Liver (tissue), 9 donors: ENCODE measurements around the gene ZNF366. TPM values are rescaled to one million over a fixed set of nuclear protein-coding genes. Genes with fewer than 3 reads are reported as not detected.

ENCODE experiments used
- DNase-seq: peaks from one replicate; pipeline ENCODE4 v3.0.0-alpha.2; 2017; ENCODE audit warnings: low spot score
- H3K27ac ChIP-seq, 2 donors: one replicate each; pipeline ENCODE4 v1.7.0; 2013; ENCODE audit warnings: inconsistent platforms in 2 of 2, low read length in 2 of 2, control low read depth in 1 of 2, low read depth in 1 of 2, mild to moderate bottlenecking in 1 of 2
- H3K27me3 ChIP-seq, 4 donors: one replicate each; pipeline versions ENCODE4 v1.6.1 to v1.7.0; 2013; ENCODE audit warnings: low read length in 3 of 4, inconsistent platforms in 1 of 4, mild to moderate bottlenecking in 1 of 4, moderate library complexity in 1 of 4; ENCODE audit not compliant: control insufficient read depth in 4 of 4, insufficient read depth in 4 of 4
- H3K36me3 ChIP-seq, 4 donors: one replicate each; pipeline versions ENCODE4 v1.6.1 to v1.7.0; 2013; ENCODE audit warnings: low read length in 3 of 4, mild to moderate bottlenecking in 3 of 4, low read depth in 1 of 4, moderate library complexity in 1 of 4; ENCODE audit not compliant: control insufficient read depth in 4 of 4, insufficient read depth in 3 of 4
- H3K4me1 ChIP-seq, 4 donors: one replicate each; pipeline versions ENCODE4 v1.6.1 to v1.7.0; 2013; ENCODE audit warnings: low read length in 3 of 4, mild to moderate bottlenecking in 3 of 4, moderate library complexity in 1 of 4; ENCODE audit not compliant: control insufficient read depth in 4 of 4, insufficient read depth in 4 of 4
- H3K4me3 ChIP-seq, 3 donors: one replicate each; pipeline versions ENCODE4 v1.6.1 to v1.7.0; 2013; ENCODE audit warnings: low read length in 3 of 3, control low read depth in 1 of 3, low read depth in 1 of 3, mild to moderate bottlenecking in 1 of 3
- H3K9ac ChIP-seq, 2 donors: one replicate each; pipeline ENCODE4 v1.7.0; 2013; ENCODE audit warnings: low read length in 2 of 2, mild to moderate bottlenecking in 2 of 2, moderate library complexity in 2 of 2, control low read depth in 1 of 2, low read depth in 1 of 2
- H3K9me3 ChIP-seq, 4 donors: one replicate each; pipeline versions ENCODE4 v1.6.1 to v1.7.0; 2013; ENCODE audit warnings: low read length in 3 of 4; ENCODE audit not compliant: control insufficient read depth in 4 of 4
- EGR1 ChIP-seq, 2 donors: IDR thresholded peaks; 2 replicates each; pipeline ENCODE4 v1.6.1; 2016 to 2018; ENCODE audit warnings: antibody characterized with exemption in 2 of 2, low read depth in 2 of 2
- FOXA1 ChIP-seq: IDR thresholded peaks from 2 replicates; pipeline ENCODE4 v1.6.1; 2016; ENCODE audit warnings: antibody characterized with exemption
- FOXA2 ChIP-seq: IDR thresholded peaks from 2 replicates; pipeline ENCODE4 v1.6.1; 2016; ENCODE audit warnings: antibody characterized with exemption
- GABPA ChIP-seq, 2 donors: IDR thresholded peaks in 1 of 2; conservative IDR thresholded peaks in 1 of 2; 2 replicates each; pipeline ENCODE4 v1.6.1; 2016; ENCODE audit warnings: antibody characterized with exemption in 2 of 2, mild to moderate bottlenecking in 1 of 2, moderate library complexity in 1 of 2
- HNF4A ChIP-seq, 2 donors: conservative IDR thresholded peaks; 2 replicates each; pipeline ENCODE4 v1.6.1; 2016; ENCODE audit warnings: antibody characterized with exemption in 2 of 2, mild to moderate bottlenecking in 2 of 2
- HNF4G ChIP-seq: IDR thresholded peaks from 2 replicates; pipeline ENCODE4 v1.6.1; 2016; ENCODE audit warnings: antibody characterized with exemption
- JUND ChIP-seq, 2 donors: IDR thresholded peaks; 2 replicates each; pipeline ENCODE4 v1.6.1; 2016; ENCODE audit warnings: antibody characterized with exemption in 2 of 2
- MAX ChIP-seq: IDR thresholded peaks from 2 replicates; pipeline ENCODE4 v1.6.1; 2016; ENCODE audit warnings: antibody characterized with exemption
- NR2F2 ChIP-seq: IDR thresholded peaks from 2 replicates; pipeline ENCODE4 v1.6.1; 2016; ENCODE audit warnings: antibody characterized with exemption
- RAD21 ChIP-seq, 2 donors: IDR thresholded peaks; 2 replicates each; pipeline ENCODE4 v1.6.1; 2016; ENCODE audit warnings: antibody characterized with exemption in 2 of 2, mild to moderate bottlenecking in 2 of 2
- RXRA ChIP-seq, 2 donors: IDR thresholded peaks; 2 replicates each; pipeline ENCODE4 v1.6.1; 2017 to 2018; ENCODE audit warnings: antibody characterized with exemption in 2 of 2, mild to moderate bottlenecking in 1 of 2
- SP1 ChIP-seq: IDR thresholded peaks from 2 replicates; pipeline ENCODE4 v1.6.1; 2018; ENCODE audit warnings: antibody characterized with exemption, mild to moderate bottlenecking
- TAF1 ChIP-seq: conservative IDR thresholded peaks from 2 replicates; pipeline ENCODE4 v1.6.1; 2016; ENCODE audit warnings: antibody characterized with exemption, mild to moderate bottlenecking
- YY1 ChIP-seq: IDR thresholded peaks from 2 replicates; pipeline ENCODE4 v1.6.1; 2016; ENCODE audit warnings: antibody characterized with exemption, mild to moderate bottlenecking
- ZBTB33 ChIP-seq: IDR thresholded peaks from 2 replicates; pipeline ENCODE4 v1.6.1; 2016; ENCODE audit warnings: antibody characterized with exemption
- WGBS: extraction: QIAGEN DNeasy Blood & Tissue Kit; methylation state at CpG from one replicate; pipeline ENCODE4 v1.1.7; 2013; 5-methylcytosine and 5-hydroxymethylcytosine counted together
- polyA plus RNA-seq, 2 donors: library from polyadenylated mRNA; stranded (reverse) in 1 of 2; unstranded in 1 of 2; fragments of 200-250 nt in 1 of 2; fragments of >200 nt in 1 of 2; fragmentation: Nextera tagmentation in 1 of 2; extraction: Ambion mirVana in 1 of 2; gene quantifications; one replicate each; pipeline versions ENCODE4 v1.2.1 to v1.2.3, GENCODE V29; 2013 to 2015
- total RNA-seq, 2 donors: library from RNA; depleted of rRNA; stranded (reverse); fragments of >200 nt; gene quantifications; one replicate each; pipeline ENCODE4 v1.2.3, GENCODE V29; 2014
- TF ChIP-seq, protein P1 (sequence below): fragments of 150-350 bp; IDR thresholded peaks from 2 replicates; pipeline ENCODE4 v1.5.1; 2017; ENCODE audit warnings: improper control_type of control experiment, low read depth, low read length; ENCODE audit not compliant: missing input control
- TF ChIP-seq, protein P2 (sequence below): IDR thresholded peaks from 2 replicates; pipeline ENCODE4 v1.6.1; 2016; ENCODE audit warnings: antibody characterized with exemption
- TF ChIP-seq, protein P3 (sequence below): IDR thresholded peaks from 2 replicates; pipeline ENCODE4 v1.6.1; 2016; ENCODE audit warnings: antibody characterized with exemption, mild to moderate bottlenecking
- donor health status: healthy.
- donor health status: healthy.
- donor health status: healthy.
- donor health status: healthy.
- donor health status: healthy.

The ZNF366 gene
- total and polyA plus RNA-seq, 4 donors, result 0.71 to 1.0 (median 0.75) TPM

DNA sequence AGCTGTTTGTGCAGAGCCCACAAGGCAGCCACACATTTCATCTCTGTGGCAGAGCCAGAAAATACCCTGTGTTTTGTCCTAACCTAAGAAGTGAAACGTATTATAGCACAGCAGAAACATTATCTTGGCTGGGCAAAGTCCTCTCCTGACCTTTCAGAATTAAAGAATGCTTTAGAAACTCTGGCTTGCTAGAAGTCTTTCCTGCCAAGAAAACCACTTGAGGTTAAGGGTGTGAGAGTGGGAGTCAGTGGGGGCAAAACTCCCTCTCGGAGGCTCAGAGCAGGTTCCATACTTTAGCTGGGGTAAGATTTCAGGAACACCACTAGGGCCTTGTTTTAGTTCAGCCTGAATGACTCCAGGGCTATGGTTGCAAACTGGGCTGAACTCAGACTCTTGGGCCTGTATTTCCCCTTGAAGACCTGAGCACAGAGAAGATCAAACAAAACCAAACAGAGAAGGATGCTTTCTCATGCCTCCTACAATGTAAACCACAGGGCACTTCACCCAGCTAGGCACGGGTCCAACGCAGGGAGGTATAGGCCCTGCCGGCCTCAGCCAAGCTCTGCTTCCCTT, 48.0 kb downstream of the ZNF366 start:
- no peak for DNase-seq
- no peaks in the 10 kb centered on the region for H3K27me3 ChIP-seq
- no peak for TF ChIP-seq NR2F2
- TF ChIP-seq EGR1 (IDR thresholded peaks at IDR 0.05; ENCODE audit: low read depth in 2 of 2), result no peak
- no peak for TF ChIP-seq HNF4G
- TF ChIP-seq, protein P1, sequence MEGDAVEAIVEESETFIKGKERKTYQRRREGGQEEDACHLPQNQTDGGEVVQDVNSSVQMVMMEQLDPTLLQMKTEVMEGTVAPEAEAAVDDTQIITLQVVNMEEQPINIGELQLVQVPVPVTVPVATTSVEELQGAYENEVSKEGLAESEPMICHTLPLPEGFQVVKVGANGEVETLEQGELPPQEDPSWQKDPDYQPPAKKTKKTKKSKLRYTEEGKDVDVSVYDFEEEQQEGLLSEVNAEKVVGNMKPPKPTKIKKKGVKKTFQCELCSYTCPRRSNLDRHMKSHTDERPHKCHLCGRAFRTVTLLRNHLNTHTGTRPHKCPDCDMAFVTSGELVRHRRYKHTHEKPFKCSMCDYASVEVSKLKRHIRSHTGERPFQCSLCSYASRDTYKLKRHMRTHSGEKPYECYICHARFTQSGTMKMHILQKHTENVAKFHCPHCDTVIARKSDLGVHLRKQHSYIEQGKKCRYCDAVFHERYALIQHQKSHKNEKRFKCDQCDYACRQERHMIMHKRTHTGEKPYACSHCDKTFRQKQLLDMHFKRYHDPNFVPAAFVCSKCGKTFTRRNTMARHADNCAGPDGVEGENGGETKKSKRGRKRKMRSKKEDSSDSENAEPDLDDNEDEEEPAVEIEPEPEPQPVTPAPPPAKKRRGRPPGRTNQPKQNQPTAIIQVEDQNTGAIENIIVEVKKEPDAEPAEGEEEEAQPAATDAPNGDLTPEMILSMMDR, result no peak
- TF ChIP-seq HNF4A (conservative IDR thresholded peaks at IDR 0.05), result no peak
- TF ChIP-seq YY1, result no peak
- TF ChIP-seq SP1, result no peak
- TF ChIP-seq, protein P2, sequence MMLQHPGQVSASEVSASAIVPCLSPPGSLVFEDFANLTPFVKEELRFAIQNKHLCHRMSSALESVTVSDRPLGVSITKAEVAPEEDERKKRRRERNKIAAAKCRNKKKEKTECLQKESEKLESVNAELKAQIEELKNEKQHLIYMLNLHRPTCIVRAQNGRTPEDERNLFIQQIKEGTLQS, result no peak
- TF ChIP-seq FOXA2, result no peak
- TF ChIP-seq FOXA1, result no peak
- no peak for TF ChIP-seq RAD21 (IDR thresholded peaks at IDR 0.05)
- TF ChIP-seq JUND (IDR thresholded peaks at IDR 0.05), result no peak
- TF ChIP-seq ZBTB33, result no peak
- H3K4me3 ChIP-seq, result no peak overlapping the region
- H3K36me3 ChIP-seq, result no peaks in the 10 kb centered on the region
- H3K9me3 ChIP-seq, result no peaks in the 10 kb centered on the region
- 74% methylated on average over 5 of the region's 5 CpGs for WGBS
- H3K9ac ChIP-seq, result no peak overlapping the region
- H3K4me1 ChIP-seq, result no peaks in the 10 kb centered on the region
- H3K27ac ChIP-seq, result no peak overlapping the region

DNA sequence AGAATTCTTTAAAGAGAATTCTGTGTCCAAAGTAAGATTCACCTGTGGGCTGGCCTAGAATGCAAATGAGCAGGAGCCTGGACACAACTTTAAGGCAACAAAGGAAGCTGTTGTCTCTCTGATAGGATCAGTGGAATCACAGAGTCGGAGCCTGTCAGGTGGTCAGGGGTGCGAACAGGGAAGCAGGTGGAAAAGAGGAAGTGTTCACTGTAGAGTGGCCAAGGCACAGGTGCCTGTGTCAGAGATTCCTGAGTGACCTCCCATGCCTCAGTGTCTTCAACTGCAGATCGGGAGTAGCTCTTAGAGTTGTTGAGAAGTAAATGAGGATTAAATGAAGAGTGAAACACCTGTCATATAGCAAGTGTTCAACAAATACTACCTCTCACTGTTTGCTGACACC, 48.8 kb downstream of the ZNF366 start:
- Histone ChIP-seq H3K9ac (no peak overlapping the region), H3K27me3 (no peaks in the 10 kb centered on the region), H3K9me3 (no peaks in the 10 kb centered on the region), H3K36me3 (no peaks in the 10 kb centered on the region), H3K4me3 (no peak overlapping the region), H3K4me1 (peaks cover 0 to under 1% (median 0%) of the 10 kb centered on the region in 4 donors), H3K27ac (no peak overlapping the region)
- no peak for DNase-seq
- no peak for TF ChIP-seq MAX
- no peak for TF ChIP-seq HNF4G
- TF ChIP-seq HNF4A (conservative IDR thresholded peaks at IDR 0.05), result no peak
- TF ChIP-seq FOXA1, result no peak
- TF ChIP-seq, protein P2, result no peak
- TF ChIP-seq, protein P3, sequence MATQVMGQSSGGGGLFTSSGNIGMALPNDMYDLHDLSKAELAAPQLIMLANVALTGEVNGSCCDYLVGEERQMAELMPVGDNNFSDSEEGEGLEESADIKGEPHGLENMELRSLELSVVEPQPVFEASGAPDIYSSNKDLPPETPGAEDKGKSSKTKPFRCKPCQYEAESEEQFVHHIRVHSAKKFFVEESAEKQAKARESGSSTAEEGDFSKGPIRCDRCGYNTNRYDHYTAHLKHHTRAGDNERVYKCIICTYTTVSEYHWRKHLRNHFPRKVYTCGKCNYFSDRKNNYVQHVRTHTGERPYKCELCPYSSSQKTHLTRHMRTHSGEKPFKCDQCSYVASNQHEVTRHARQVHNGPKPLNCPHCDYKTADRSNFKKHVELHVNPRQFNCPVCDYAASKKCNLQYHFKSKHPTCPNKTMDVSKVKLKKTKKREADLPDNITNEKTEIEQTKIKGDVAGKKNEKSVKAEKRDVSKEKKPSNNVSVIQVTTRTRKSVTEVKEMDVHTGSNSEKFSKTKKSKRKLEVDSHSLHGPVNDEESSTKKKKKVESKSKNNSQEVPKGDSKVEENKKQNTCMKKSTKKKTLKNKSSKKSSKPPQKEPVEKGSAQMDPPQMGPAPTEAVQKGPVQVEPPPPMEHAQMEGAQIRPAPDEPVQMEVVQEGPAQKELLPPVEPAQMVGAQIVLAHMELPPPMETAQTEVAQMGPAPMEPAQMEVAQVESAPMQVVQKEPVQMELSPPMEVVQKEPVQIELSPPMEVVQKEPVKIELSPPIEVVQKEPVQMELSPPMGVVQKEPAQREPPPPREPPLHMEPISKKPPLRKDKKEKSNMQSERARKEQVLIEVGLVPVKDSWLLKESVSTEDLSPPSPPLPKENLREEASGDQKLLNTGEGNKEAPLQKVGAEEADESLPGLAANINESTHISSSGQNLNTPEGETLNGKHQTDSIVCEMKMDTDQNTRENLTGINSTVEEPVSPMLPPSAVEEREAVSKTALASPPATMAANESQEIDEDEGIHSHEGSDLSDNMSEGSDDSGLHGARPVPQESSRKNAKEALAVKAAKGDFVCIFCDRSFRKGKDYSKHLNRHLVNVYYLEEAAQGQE, result no peak
- TF ChIP-seq YY1, result no peak
- TF ChIP-seq NR2F2, result no peak
- TF ChIP-seq RXRA (IDR thresholded peaks at IDR 0.05), result no peak
- no peak for TF ChIP-seq SP1
- TF ChIP-seq TAF1, result no peak
- no peak for TF ChIP-seq RAD21 (IDR thresholded peaks at IDR 0.05)
- no peak for TF ChIP-seq GABPA (IDR thresholded peaks at IDR 0.05 in 1 of 2, conservative IDR thresholded peaks at IDR 0.05 in 1 of 2)
- 74% methylated on average over 3 of the region's 3 CpGs for WGBS
